GM18502 (cell line): ENCODE results near the gene AK1.
"Not testable (repeated sequence)": the region's sequence is repeated elsewhere in the genome, so short reads cannot be mapped to it uniquely, and the experiment has no call there.

Experiments
- ATAC-seq: cut with Tn5 transposase; IDR thresholded peaks from one replicate; pipeline ENCODE4 v1.9.1; 2021; ENCODE audit warnings: mild to moderate bottlenecking; ENCODE audit not compliant: unreplicated experiment, poor library complexity

Gene AK1

DNA sequence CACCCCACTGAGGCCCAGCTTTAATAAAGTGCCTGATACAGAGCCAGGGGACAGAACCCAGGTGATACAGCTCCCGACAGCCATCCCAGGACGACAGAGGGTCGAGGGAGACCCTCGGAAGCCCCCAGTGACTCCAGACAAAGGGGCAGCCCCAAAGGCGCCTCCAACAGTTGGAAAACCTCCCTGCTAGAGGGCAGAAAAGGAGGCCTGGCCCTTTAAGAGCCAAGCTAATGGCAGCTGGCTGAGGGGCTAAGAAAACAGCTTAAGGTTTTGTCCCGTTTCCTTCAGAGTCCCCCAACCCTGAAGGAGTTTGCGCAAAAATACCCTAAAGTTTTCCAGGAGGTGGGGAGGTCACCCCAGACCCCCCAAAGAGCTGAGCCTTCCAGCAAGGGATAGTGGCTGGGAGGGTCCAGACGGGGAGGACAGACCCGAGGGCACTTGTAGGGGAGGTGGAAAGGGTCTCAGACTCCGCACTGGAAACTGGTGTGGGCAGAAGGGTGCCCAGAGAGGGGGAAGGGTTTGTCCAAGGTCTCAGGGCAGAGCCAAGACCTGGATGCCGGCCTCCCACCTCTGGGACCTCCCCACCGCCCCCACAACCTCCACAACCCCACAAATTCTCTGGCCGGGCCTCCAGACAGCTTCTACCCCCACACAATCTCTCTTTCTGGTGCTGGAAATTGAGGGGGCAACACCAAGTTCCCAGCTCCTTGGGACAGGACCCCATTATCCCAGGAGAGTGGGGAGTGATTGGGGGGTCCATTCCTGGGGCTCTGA is 8.2 kb upstream of the AK1 start:
- no peak for ATAC-seq

DNA sequence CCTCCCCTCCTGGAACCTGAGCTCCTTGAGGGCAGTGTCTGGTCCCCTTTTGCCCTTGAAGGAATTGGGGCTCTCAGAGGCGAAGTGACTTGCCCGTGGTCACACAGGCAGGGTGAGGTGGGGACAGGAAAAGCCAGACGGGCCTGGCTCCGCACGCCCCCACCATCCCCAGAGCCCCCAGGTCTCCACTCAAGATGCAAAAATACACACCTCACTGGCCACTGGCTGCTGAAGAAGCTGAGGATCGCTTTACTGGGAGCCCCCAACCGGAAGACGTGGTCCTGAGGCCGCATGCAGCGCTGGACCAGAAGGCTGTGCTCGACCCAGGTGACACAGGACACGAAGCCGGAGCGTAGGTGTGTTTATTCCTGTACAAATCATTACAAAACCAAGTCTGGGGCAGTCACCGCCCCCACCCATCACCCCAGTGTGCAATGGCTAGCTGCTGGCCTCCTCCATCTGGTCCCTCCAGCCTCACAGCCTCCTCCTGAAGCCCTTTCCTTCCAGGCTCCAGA is 7.6 kb upstream of the AK1 start:
- ATAC-seq: no peak

DNA sequence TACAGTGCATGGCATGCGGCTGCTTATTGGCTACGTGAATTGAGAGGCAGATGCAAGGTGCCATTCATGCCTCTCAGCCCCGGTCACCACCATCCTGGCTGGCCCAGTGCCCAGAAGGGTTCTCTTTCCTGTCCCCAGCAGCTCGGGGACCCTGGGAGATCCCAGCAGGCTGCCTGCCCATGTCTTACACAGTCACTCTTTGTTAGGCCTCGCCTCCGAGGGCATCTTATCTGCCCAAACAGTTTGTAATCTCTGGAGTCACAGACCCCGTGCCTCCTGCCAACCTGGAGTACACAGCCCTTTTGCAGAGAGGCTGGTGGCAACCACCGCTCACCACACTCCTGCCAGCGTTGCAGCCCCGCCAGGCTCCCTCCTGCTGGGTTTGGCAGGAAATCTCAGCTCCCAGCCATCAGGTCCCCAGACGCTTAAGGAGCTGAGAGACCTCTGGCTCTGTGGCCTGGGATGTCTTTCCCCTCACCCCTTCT is 7.0 kb upstream of the AK1 start:
- ATAC-seq: no peak

DNA sequence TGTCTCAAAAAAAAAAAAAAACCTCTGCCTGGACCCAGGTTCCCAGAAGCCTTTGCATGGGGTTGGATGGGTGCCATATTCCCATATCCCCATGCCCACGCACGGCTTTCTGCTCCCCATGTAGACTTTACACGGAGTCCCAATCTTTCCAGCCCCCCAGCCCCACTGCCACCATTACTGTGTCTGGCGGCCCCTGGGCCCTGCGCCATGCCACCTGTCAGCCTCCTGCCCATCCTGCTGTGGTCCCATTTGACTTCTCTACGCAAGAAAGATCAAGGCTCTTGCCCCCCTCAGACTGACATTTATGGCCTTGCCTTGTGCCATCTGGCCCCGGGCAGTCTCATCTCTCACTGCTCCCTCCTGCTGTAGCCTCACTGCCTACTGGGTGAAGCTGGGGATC is 6.5 kb upstream of the AK1 start:
- no peak for ATAC-seq

DNA sequence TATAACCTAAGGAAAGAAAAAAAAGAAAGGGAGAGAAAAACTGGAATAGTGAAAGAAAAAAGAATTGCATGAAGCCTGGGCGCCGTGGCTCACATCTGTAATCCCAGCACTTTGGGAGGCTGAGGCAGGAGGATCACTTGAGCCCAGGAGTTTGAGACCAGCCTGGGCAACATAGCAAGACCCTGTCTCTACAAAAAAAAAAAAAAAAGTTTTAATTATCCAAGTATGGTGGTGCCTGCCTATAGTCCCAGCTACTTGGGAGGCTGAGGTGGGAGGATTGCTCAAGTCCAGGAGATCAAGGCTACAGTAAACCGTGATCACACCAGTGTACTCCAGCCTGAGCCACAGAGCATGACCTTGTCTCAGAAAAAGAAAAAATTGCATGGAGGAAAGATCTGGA is 4.2 kb upstream of the AK1 start:
- ATAC-seq: not testable (repeated sequence)

DNA sequence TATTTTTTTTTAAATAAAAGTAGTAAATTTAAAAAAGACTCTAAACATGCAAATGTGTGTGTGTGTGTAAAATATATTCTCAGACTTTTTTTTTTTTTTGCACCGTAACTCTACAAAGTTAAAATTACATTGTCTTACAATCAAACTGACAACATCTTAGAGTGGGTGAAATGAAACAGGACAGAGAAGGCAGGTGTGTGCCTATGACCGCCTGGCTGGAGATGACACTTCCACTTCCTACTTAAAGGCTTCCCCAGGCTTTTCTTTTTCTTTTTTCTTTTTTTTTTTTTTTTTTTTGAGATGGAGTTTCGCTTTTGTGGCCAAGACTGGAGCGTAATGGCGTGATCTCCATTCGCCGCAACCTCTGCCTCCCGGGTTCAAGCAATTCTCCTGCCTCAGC is 2.7 kb upstream of the AK1 start:
- ATAC-seq: no peak

DNA sequence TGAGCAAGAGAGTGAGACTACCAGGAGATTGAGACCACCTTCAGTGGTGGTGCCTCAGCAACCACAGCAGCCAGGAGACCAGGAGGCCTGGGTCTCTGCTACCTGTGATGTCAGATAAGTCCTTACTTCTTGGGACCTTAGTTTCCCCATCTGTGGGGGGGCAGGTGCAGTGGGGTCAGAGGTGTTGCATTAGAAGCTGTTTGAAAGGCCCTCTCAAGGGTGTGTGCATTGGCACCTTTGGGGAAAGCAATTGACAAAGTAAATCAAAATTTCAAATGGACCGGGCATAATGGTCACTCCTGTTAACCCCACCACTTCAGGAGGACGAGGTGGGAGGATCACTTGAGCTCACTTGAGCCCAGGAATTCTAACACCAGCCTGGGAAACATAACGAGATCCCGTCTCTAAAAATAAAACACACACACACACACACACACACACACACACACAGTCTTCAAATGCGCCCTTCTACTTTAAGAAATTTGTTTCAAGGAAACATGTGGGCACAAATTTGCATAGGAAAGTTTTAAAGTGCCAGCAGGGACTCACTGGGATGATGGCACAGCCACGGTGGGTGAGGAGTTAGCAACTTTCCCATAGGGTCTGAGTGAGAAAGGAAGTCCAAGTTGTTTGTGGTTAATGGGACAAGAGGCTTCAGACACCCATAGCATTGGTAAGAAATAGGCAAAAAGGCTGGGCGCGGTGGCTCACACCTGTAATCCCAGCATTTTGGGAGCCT is 1.3 kb upstream of the AK1 start:
- no peak for ATAC-seq

DNA sequence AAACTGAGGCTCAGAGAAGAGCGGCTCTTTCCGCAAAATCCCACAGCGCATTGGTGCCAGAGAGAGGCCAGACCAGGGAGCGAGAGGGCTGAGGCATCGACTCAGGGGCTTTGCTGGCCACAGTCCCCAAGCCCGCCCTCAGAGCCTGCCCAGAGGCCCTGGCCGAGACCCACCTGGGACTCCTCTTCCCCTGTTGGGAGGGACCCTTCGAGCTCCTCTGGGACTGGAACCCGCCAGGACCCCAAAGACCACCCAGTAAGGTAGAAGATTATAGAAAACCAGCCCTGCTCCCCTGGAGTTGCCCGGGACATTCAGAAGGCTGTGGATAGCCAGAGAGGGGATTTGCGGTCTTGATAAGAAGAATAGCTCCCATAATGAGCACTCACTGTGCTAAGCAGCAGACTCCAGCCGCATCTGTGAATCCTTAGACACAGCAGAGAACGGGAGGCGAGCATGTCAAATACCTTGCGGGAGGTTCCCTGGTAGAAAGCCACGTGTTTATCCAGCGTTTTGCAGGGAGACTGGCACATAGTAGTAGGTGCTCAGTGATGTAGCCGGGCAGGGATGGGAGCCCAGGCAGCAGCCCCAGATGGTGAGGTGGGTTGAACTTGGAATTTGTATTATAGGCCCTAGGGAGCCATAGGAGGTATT is 651 bp upstream of the AK1 start:
- no peak for ATAC-seq

DNA sequence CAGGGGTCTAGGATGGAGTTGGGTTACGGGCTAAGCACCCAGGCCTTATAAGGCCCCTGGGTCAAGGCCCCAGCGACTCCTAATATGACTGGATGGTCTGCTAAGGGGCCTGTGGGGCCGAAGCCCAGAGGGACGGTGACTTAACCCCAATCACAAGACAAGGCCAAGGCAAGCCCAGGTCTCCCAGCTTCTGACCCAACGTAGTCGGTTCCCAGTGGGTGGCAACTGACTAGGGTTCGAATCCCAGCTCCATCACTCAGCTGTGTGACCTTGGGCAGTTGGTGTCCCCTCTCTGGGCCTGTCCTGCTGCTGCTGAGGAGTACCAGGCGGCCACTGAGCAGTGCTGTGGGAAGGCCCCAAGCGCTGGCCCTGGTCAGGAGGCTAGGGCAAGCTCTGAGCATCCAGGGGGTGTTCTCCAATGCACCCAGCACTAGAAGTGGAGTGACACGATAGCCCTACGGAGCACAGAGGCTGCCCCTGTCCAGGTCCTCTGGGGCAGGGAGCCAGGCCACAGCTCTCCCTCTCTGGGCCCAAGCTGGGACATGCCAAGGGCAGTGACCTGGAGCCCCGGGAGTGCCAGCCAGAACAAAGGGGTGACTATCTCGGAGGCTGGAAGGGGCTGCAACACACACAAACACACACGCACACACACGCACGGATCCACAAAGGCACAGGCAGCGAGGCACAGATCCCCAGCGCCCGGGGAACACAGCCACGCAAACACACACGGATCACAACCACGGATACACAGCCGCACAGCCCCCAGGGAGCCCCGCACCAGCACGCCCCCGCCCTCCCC is 512 bp downstream of the AK1 start:
- ATAC-seq: no peak

DNA sequence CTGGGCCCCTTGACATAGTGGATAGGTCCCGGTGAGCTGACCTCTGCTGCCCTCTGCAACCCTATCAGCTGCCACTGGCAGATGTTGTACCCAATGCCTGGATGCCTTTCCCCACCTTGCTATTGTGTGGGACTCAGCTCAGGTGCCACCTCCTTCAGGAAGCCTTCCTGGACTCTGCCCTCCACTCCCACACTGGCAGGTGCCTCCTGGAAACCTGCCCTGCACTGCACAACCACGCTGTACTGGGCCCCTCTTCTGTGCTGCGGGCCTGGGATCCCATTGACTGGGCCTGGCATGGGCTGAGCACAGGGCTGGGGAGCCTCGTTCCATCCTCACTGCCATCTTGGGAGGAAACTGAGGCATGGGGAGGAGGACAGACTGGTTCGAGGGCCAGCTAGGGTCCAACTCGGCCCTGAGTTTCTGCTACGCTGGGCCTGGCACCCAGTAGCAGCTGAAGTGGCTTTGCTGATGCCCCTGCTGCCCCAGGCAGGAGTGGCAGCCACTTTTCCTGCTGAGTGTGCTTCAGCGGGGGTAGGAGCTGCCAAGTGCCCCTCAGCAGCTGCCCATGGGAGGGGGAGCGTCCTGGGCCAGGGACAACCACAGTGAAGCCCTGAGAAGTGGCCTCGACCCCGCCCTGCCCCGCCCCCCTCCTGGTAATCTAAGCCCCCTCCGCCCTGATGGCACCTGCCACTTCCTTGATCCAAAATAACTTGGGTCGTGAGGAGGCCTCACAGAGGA is 1.3 kb downstream of the AK1 start:
- no peak for ATAC-seq

DNA sequence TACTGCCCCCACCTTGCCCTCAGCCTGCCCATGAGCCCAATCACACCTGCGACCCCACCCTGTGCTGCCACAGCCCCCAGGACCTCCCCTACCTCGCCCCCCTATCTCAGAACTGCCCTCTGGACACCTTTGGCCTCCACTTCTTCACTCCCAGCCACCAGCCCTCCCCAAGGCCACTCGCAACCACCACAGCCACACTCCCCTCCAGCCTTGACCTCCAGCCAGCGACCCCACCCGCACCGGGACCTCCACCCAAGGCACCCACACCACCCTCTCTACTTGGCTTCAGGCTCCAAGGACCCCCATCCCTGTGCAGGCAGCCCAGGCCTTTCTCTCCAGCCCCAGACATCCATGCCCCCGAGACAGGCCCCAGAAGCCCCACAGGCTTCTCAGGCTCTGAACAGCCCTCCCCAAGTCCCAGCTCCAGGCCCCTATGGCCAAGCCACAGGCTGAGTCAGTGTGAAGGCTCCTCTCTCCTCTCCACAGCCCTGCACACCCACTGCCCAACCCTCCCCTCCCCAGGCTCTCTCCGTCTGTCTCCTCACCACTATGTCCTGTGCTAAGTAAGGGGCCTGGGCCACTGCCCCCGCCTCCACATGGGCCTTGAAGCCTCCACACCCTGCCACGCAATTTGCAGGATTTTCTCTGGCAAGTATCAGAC is 2.0 kb downstream of the AK1 start:
- ATAC-seq: no peak

DNA sequence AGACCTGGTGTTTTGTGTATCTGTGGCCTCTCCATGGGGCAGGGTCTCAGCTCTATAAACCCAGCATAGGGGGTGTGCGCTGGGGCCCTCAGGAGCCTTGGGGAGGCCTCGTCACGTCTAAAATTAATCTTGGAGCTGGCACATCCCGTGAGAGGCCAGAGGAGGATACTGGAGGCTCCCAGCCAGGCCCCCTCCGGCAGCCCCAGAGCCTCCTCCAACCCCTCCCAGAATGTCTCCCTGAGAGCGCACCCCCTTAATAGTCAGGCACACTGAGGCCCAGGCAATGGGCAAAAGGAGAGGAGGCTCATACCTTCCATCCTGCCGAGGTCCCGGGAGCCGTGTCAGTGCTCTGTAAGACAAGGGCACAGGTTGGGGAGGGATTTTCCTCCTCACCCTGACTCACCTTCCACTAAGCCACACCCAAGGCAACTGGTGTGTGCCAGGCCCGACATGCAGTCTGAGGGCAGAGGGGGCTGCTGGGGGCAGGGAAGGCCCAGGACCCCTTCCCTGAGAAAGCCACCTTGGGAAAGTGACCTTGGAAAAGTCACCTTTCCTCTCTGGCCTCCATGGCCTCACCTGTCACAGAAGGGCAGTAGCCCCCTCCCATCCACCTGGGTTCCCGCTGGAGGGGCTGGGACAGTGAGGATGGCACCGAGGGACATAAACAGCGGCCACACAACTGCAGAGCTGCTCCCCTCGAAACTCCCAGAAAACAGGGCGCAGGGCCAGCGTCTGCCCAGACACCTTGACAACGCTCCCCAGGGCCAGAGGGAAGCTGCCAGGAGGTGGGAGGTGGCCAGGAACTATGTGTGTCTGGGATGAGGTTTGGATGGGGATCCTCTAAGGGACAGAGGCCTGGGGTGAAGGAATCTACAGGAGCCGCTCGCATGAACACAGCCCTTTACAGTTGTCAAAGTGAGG is 2.9 kb downstream of the AK1 start:
- ATAC-seq: no peak

DNA sequence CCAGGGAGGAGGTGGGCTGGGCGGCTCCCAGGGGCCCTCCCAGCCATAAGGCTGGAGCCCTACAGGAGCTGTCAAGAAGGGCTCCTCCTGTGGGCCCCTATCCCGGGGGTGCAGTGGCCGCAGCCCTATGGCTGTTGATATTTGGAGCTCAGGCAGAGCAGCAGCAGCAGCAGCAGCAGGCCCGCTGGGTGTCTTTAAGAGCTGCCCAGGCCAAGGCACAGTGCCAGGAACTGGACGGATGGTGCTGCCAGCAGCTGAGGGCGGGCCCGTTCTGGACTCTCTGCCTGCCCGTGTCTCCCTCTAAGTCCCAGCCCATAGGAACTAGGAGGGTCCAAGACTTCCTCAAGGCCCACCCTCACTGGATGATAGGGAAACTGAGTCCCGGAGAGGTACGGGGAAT is 3.6 kb downstream of the AK1 start:
- ATAC-seq: no peak

DNA sequence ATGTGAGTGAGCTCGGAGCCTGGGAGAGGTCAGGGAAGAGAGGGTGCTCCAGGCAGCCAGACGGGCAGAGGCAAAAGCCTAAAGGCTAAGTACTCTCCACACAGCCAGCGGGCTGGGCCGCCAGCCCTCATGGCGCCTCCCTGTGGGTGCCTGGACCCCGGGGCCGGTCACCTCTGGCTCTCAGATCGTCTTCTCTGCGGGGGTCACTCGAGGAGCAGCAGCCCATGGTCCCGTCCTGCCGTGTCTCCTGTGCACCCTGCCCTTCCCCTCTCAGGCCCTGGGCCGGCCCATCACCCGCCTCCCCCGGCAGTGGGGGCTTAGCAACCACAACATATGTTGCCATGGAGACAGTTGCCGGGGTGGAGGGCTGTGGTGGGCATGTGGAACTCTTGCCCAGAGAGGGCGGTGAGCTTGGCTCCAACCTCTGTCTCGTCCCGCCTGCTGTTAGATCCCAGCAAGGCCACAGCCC is 4.2 kb downstream of the AK1 start:
- ATAC-seq: no peak

DNA sequence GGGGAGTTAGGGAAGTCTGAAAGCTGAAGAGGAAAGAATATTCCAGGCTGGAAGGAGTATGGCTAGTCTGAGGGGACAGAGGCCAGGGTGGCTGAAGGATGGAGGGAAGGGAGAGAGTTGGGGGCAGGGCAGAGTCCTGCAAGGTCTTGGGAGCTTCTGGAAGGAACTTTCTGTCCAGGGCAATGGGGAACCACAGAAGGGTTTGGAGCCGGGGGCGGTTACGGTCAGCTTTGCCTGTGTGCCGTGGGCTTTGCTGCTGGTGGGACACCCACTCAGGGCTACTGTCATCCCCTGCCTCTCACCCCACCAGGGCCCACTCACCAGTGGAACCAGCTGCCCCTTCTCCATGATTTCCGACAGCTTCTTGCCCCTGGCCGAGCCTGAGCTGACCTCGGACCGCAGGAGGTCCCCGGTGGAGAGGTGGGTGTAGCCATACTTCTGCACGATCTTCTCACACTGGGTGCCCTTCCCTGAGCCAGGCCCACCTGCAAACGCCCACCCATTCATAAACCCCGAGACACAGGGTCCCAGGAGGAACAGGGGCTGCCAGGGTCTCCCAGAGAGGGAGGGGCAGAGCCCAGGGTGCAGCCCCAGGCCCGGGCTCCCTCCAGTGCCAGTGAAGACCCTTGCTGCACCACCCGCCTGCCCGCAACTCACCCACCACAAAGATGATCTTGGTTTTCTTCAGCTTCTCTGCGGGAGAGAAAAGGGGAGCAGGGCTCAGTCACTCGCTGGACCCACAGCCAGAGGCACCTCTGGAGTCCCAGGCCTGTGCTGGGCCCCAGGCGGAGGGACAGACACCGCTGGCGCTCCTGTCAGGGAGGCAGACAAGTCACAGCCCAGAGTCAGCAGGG is 4.9 kb downstream of the AK1 start:
- ATAC-seq: no peak

DNA sequence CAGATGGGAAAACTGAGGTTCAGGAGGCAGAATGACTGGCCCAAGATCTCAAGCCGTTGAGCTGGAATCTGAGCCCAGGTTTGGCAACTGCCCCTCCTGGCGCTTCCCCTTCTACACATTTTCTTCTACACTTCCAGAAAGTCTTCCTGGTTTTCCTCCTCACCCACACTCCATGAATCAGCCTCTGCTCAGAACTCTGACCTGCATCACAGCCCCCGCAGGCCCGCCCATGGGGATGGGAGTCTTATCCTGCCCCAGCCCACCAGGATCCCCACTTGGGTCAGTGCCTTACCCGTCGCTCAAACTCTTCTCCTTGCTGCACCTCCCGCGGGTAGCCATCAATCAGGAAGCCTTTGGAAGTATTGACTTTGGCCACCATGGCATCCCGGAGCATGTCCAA is 5.9 kb downstream of the AK1 start:
- ATAC-seq: no peak

DNA sequence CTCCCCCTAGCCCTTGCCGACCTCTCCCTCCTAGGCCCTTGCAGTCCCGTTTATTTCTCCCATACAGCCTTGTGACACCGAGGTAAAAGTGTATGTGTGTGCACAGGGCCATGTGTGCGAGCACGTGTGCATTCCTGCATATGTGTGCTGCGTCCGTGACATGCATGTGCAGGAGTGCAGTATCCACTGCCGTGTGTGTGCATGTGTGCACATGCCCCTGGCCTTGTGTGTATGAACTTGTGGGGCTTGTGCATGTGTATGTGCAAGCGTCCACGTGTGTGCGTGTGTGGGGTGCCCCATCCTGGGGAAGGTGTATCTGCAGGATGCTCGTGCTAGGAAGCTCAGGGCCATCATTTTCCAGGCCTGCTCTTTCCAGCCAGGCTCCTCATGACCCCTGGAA is 6.6 kb downstream of the AK1 start:
- ATAC-seq: no peak
